Liver (tissue), 9 donors: ENCODE results near the gene CTSE. TPM values are rescaled to one million over a fixed set of nuclear protein-coding genes. Genes with fewer than 3 reads are reported as not detected.

ENCODE experiments used
- DNase-seq: peaks from one replicate; pipeline ENCODE4 v3.0.0-alpha.2; 2017; ENCODE audit warnings: low spot score
- H3K27ac ChIP-seq, 2 donors: one replicate each; pipeline ENCODE4 v1.7.0; 2013; ENCODE audit warnings: inconsistent platforms in 2 of 2, low read length in 2 of 2, control low read depth in 1 of 2, low read depth in 1 of 2, mild to moderate bottlenecking in 1 of 2
- H3K27me3 ChIP-seq, 4 donors: one replicate each; pipeline versions ENCODE4 v1.6.1 to v1.7.0; 2013; ENCODE audit warnings: low read length in 3 of 4, inconsistent platforms in 1 of 4, mild to moderate bottlenecking in 1 of 4, moderate library complexity in 1 of 4; ENCODE audit not compliant: control insufficient read depth in 4 of 4, insufficient read depth in 4 of 4
- H3K36me3 ChIP-seq, 4 donors: one replicate each; pipeline versions ENCODE4 v1.6.1 to v1.7.0; 2013; ENCODE audit warnings: low read length in 3 of 4, mild to moderate bottlenecking in 3 of 4, low read depth in 1 of 4, moderate library complexity in 1 of 4; ENCODE audit not compliant: control insufficient read depth in 4 of 4, insufficient read depth in 3 of 4
- H3K4me1 ChIP-seq, 4 donors: one replicate each; pipeline versions ENCODE4 v1.6.1 to v1.7.0; 2013; ENCODE audit warnings: low read length in 3 of 4, mild to moderate bottlenecking in 3 of 4, moderate library complexity in 1 of 4; ENCODE audit not compliant: control insufficient read depth in 4 of 4, insufficient read depth in 4 of 4
- H3K4me3 ChIP-seq, 3 donors: one replicate each; pipeline versions ENCODE4 v1.6.1 to v1.7.0; 2013; ENCODE audit warnings: low read length in 3 of 3, control low read depth in 1 of 3, low read depth in 1 of 3, mild to moderate bottlenecking in 1 of 3
- H3K9ac ChIP-seq, 2 donors: one replicate each; pipeline ENCODE4 v1.7.0; 2013; ENCODE audit warnings: low read length in 2 of 2, mild to moderate bottlenecking in 2 of 2, moderate library complexity in 2 of 2, control low read depth in 1 of 2, low read depth in 1 of 2
- H3K9me3 ChIP-seq, 4 donors: one replicate each; pipeline versions ENCODE4 v1.6.1 to v1.7.0; 2013; ENCODE audit warnings: low read length in 3 of 4; ENCODE audit not compliant: control insufficient read depth in 4 of 4
- ATF3 ChIP-seq: IDR thresholded peaks from 2 replicates; pipeline ENCODE4 v1.6.1; 2016; ENCODE audit warnings: antibody characterized with exemption
- EGR1 ChIP-seq, 2 donors: IDR thresholded peaks; 2 replicates each; pipeline ENCODE4 v1.6.1; 2016 to 2018; ENCODE audit warnings: antibody characterized with exemption in 2 of 2, low read depth in 2 of 2
- FOXA2 ChIP-seq: IDR thresholded peaks from 2 replicates; pipeline ENCODE4 v1.6.1; 2016; ENCODE audit warnings: antibody characterized with exemption
- GABPA ChIP-seq, 2 donors: IDR thresholded peaks in 1 of 2; conservative IDR thresholded peaks in 1 of 2; 2 replicates each; pipeline ENCODE4 v1.6.1; 2016; ENCODE audit warnings: antibody characterized with exemption in 2 of 2, mild to moderate bottlenecking in 1 of 2, moderate library complexity in 1 of 2
- HNF4A ChIP-seq, 2 donors: conservative IDR thresholded peaks; 2 replicates each; pipeline ENCODE4 v1.6.1; 2016; ENCODE audit warnings: antibody characterized with exemption in 2 of 2, mild to moderate bottlenecking in 2 of 2
- HNF4G ChIP-seq: IDR thresholded peaks from 2 replicates; pipeline ENCODE4 v1.6.1; 2016; ENCODE audit warnings: antibody characterized with exemption
- MAX ChIP-seq: IDR thresholded peaks from 2 replicates; pipeline ENCODE4 v1.6.1; 2016; ENCODE audit warnings: antibody characterized with exemption
- NR2F2 ChIP-seq: IDR thresholded peaks from 2 replicates; pipeline ENCODE4 v1.6.1; 2016; ENCODE audit warnings: antibody characterized with exemption
- RAD21 ChIP-seq, 2 donors: IDR thresholded peaks; 2 replicates each; pipeline ENCODE4 v1.6.1; 2016; ENCODE audit warnings: antibody characterized with exemption in 2 of 2, mild to moderate bottlenecking in 2 of 2
- REST ChIP-seq: IDR thresholded peaks from 2 replicates; pipeline ENCODE4 v1.6.1; 2016; ENCODE audit warnings: antibody characterized with exemption, mild to moderate bottlenecking
- RXRA ChIP-seq, 2 donors: IDR thresholded peaks; 2 replicates each; pipeline ENCODE4 v1.6.1; 2017 to 2018; ENCODE audit warnings: antibody characterized with exemption in 2 of 2, mild to moderate bottlenecking in 1 of 2
- SP1 ChIP-seq: IDR thresholded peaks from 2 replicates; pipeline ENCODE4 v1.6.1; 2018; ENCODE audit warnings: antibody characterized with exemption, mild to moderate bottlenecking
- TAF1 ChIP-seq: conservative IDR thresholded peaks from 2 replicates; pipeline ENCODE4 v1.6.1; 2016; ENCODE audit warnings: antibody characterized with exemption, mild to moderate bottlenecking
- ZBTB33 ChIP-seq: IDR thresholded peaks from 2 replicates; pipeline ENCODE4 v1.6.1; 2016; ENCODE audit warnings: antibody characterized with exemption
- WGBS: extraction: QIAGEN DNeasy Blood & Tissue Kit; methylation state at CpG from one replicate; pipeline ENCODE4 v1.1.7; 2013; 5-methylcytosine and 5-hydroxymethylcytosine counted together
- polyA plus RNA-seq, 2 donors: library from polyadenylated mRNA; stranded (reverse) in 1 of 2; unstranded in 1 of 2; fragments of 200-250 nt in 1 of 2; fragments of >200 nt in 1 of 2; fragmentation: Nextera tagmentation in 1 of 2; extraction: Ambion mirVana in 1 of 2; gene quantifications; one replicate each; pipeline versions ENCODE4 v1.2.1 to v1.2.3, GENCODE V29; 2013 to 2015
- total RNA-seq, 2 donors: library from RNA; depleted of rRNA; stranded (reverse); fragments of >200 nt; gene quantifications; one replicate each; pipeline ENCODE4 v1.2.3, GENCODE V29; 2014
- donor health status: healthy.
- donor health status: healthy.
- donor health status: healthy.
- donor health status: healthy.
- donor health status: healthy.

CTSE gene
- total and polyA plus RNA-seq, 4 donors, result under 0.01 to 32.8 (median 0.06) TPM

GRCh38 chr1:205961991-205962820 is 61.5 kb downstream of the CTSE start:
- no peaks in the 10 kb centered on the region for H3K9me3 ChIP-seq
- no peaks in the 10 kb centered on the region for H3K36me3 ChIP-seq
- no peaks in the 10 kb centered on the region for H3K4me1 ChIP-seq
- H3K27me3 ChIP-seq, result no peaks in the 10 kb centered on the region
- H3K4me3 ChIP-seq, result no peak overlapping the region
- TF ChIP-seq NR2F2 (no peak), FOXA2 (no peak), ZBTB33 (no peak), ATF3 (no peak), TAF1 (no peak), RAD21 (IDR thresholded peaks at IDR 0.05) (no peak), HNF4G (no peak), HNF4A (conservative IDR thresholded peaks at IDR 0.05) (no peak), REST (no peak), MAX (no peak), GABPA (IDR thresholded peaks at IDR 0.05 in 1 of 2, conservative IDR thresholded peaks at IDR 0.05 in 1 of 2) (no peak), EGR1 (IDR thresholded peaks at IDR 0.05; ENCODE audit: low read depth in 2 of 2) (no peak), RXRA (IDR thresholded peaks at IDR 0.05) (no peak), SP1 (no peak)
- H3K27ac ChIP-seq, result no peak overlapping the region
- WGBS, result 72% methylated on average over 9 of the region's 9 CpGs
- DNase-seq, result no peak
- H3K9ac ChIP-seq, result no peak overlapping the region

GRCh38 chr1:205961405-205961804 is 62.3 kb downstream of the CTSE start:
- no peak for DNase-seq
- Histone ChIP-seq H3K9ac (no peak overlapping the region), H3K9me3 (no peaks in the 10 kb centered on the region), H3K4me3 (no peak overlapping the region), H3K27me3 (peaks cover 0 to 4% (median 0%) of the 10 kb centered on the region in 4 donors), H3K4me1 (no peaks in the 10 kb centered on the region), H3K36me3 (no peaks in the 10 kb centered on the region), H3K27ac (no peak overlapping the region)
- no peak for TF ChIP-seq SP1
- no peak for TF ChIP-seq HNF4A (conservative IDR thresholded peaks at IDR 0.05)
- 52% methylated on average over 2 of the region's 2 CpGs for WGBS
